Activated naive CD4-positive, alpha-beta T cell treated with anti-CD3 and anti-CD28 coated beads for 36 hours (primary cell): ENCODE results near the gene SPANXN2. TPM values are rescaled to one million over a fixed set of nuclear protein-coding genes. Genes with fewer than 3 reads are reported as not detected.
"Not testable (repeated sequence)": the region's sequence is repeated elsewhere in the genome, so short reads cannot be mapped to it uniquely, and the experiment has no call there.

ENCODE experiments used
- CTCF ChIA-PET: fragments of 350-600 bp; sonication (Branson Sonifier 250); formaldehyde crosslinking; loops from one replicate; lab custom pipeline; 2021; ENCODE audit warnings: antibody characterized with exemption; lab: Charles Lee
- DNase-seq: peaks from one replicate; pipeline ENCODE4 v3.0.0-alpha.2; 2020
- H3K27ac Mint-ChIP-seq: one replicate; pipeline ENCODE4 v1.8.0; 2021; ENCODE audit warnings: mild to moderate bottlenecking, mixed read lengths
- H3K27me3 Mint-ChIP-seq: one replicate; pipeline ENCODE4 v1.8.0; 2021; ENCODE audit warnings: low read depth, mixed read lengths
- H3K36me3 Mint-ChIP-seq: one replicate; pipeline ENCODE4 v1.8.0; 2021; ENCODE audit warnings: low read depth, mixed read lengths
- H3K4me1 Mint-ChIP-seq: one replicate; pipeline ENCODE4 v1.8.0; 2021; ENCODE audit warnings: low read depth, mixed read lengths
- H3K4me3 Mint-ChIP-seq: one replicate; pipeline ENCODE4 v1.8.0; 2021; ENCODE audit warnings: mild to moderate bottlenecking, moderate library complexity, mixed read lengths
- H3K9me3 Mint-ChIP-seq: one replicate; pipeline ENCODE4 v1.8.0; 2021; ENCODE audit warnings: mixed read lengths
- intact Hi-C: fragments of 100-400 bp; cut with micrococcal nuclease; formaldehyde crosslinking; loops from one replicate; pipeline ENCODE4 v1.15.1; 2023
- total RNA-seq, 2 experiments: library from RNA; stranded (reverse); gene quantifications; one replicate each; pipeline ENCODE4 v1.2.3, GENCODE V29; 2021

SPANXN2 gene
- total RNA-seq: not detected

- H3K27me3 Mint-ChIP-seq, H3K4me3 Mint-ChIP-seq, intact Hi-C loops, H3K36me3 Mint-ChIP-seq, H3K27ac Mint-ChIP-seq, H3K4me1 Mint-ChIP-seq, DNase-seq, H3K9me3 Mint-ChIP-seq, CTCF ChIA-PET: not testable (repeated sequence)
These were observed at the start of gene SPANXN2 for GRCh38 chrX:143720652-143721051. Gene SPANXN2 (minus strand): TSS chrX:143720752. CDS start chrX:143720668, 84 bp downstream.

- Mint-ChIP-seq H3K27me3 (no peaks in the 10 kb centered on the region), H3K9me3 (peaks cover 6% of the 10 kb centered on the region), H3K27ac (no peak overlapping the region), H3K4me3 (no peak overlapping the region), H3K36me3 (no peaks in the 10 kb centered on the region), H3K4me1 (no peaks in the 10 kb centered on the region)
- intact Hi-C loops: no loop called here
- DNase-seq: no peak
- CTCF ChIA-PET: no interaction called here
These were observed 48.4 kb upstream of the SPANXN2 start for GRCh38 chrX:143768976-143769375.

- H3K4me3 Mint-ChIP-seq, H3K36me3 Mint-ChIP-seq, CTCF ChIA-PET, H3K4me1 Mint-ChIP-seq, intact Hi-C loops, H3K27me3 Mint-ChIP-seq, DNase-seq, H3K27ac Mint-ChIP-seq, H3K9me3 Mint-ChIP-seq: not testable (repeated sequence)
These were observed 47.2 kb upstream of the SPANXN2 start for GRCh38 chrX:143767789-143768188.

- Mint-ChIP-seq H3K9me3 (peaks cover 1% of the 10 kb centered on the region), H3K36me3 (no peaks in the 10 kb centered on the region), H3K4me3 (no peak overlapping the region), H3K27me3 (no peaks in the 10 kb centered on the region), H3K27ac (no peak overlapping the region), H3K4me1 (no peaks in the 10 kb centered on the region)
- intact Hi-C loops: no loop called here
- CTCF ChIA-PET: no interaction called here
- no peak for DNase-seq
These were observed 37.3 kb upstream of the SPANXN2 start for GRCh38 chrX:143757887-143758286.

GRCh38 chrX:143757375-143757774, 36.8 kb upstream of the SPANXN2 start:
- CTCF ChIA-PET: no interaction called here
- no peak overlapping the region for H3K4me3 Mint-ChIP-seq

GRCh38 chrX:143754183-143754582, 33.6 kb upstream of the SPANXN2 start:
- DNase-seq: no peak
- Mint-ChIP-seq H3K36me3 (no peaks in the 10 kb centered on the region), H3K27ac (no peak overlapping the region), H3K9me3 (peaks cover 1% of the 10 kb centered on the region), H3K27me3 (no peaks in the 10 kb centered on the region), H3K4me3 (no peak overlapping the region), H3K4me1 (no peaks in the 10 kb centered on the region)
- intact Hi-C loops: no loop called here
- CTCF ChIA-PET: no interaction called here

More at GRCh38 chrX:143757375-143757774, 36.8 kb upstream of the SPANXN2 start:
- H3K27me3 Mint-ChIP-seq: no peaks in the 10 kb centered on the region
- intact Hi-C loops: no loop called here
- no peaks in the 10 kb centered on the region for H3K36me3 Mint-ChIP-seq
- H3K27ac Mint-ChIP-seq: no peak overlapping the region
- no peaks in the 10 kb centered on the region for H3K4me1 Mint-ChIP-seq
- DNase-seq: no peak
- H3K9me3 Mint-ChIP-seq: peaks cover 1% of the 10 kb centered on the region

- no peaks in the 10 kb centered on the region for H3K4me1 Mint-ChIP-seq
- intact Hi-C loops: no loop called here
- DNase-seq: no peak
- no peaks in the 10 kb centered on the region for H3K36me3 Mint-ChIP-seq
- no peak overlapping the region for H3K27ac Mint-ChIP-seq
- H3K9me3 Mint-ChIP-seq: no peaks in the 10 kb centered on the region
- H3K4me3 Mint-ChIP-seq: no peak overlapping the region
- CTCF ChIA-PET: no interaction called here
- H3K27me3 Mint-ChIP-seq: no peaks in the 10 kb centered on the region
These were observed 13.3 kb upstream of the SPANXN2 start for GRCh38 chrX:143733866-143734265.

GRCh38 chrX:143726296-143726695, 5.7 kb upstream of the SPANXN2 start:
- H3K4me3 Mint-ChIP-seq: no peak overlapping the region
- no peaks in the 10 kb centered on the region for H3K9me3 Mint-ChIP-seq
- no peaks in the 10 kb centered on the region for H3K4me1 Mint-ChIP-seq
- no peak for DNase-seq
- intact Hi-C loops: no loop called here
- no peak overlapping the region for H3K27ac Mint-ChIP-seq
- CTCF ChIA-PET: no interaction called here
- no peaks in the 10 kb centered on the region for H3K27me3 Mint-ChIP-seq
- no peaks in the 10 kb centered on the region for H3K36me3 Mint-ChIP-seq

- Mint-ChIP-seq H3K9me3 (peaks cover 21% of the 10 kb centered on the region), H3K36me3 (no peaks in the 10 kb centered on the region), H3K4me3 (no peak overlapping the region), H3K27ac (no peak overlapping the region), H3K27me3 (no peaks in the 10 kb centered on the region), H3K4me1 (no peaks in the 10 kb centered on the region)
- CTCF ChIA-PET: no interaction called here
- intact Hi-C loops: no loop called here
- DNase-seq: no peak
These were observed 19.1 kb downstream of the SPANXN2 start for GRCh38 chrX:143701460-143701859.

- no peaks in the 10 kb centered on the region for H3K27me3 Mint-ChIP-seq
- H3K9me3 Mint-ChIP-seq: peaks cover 3% of the 10 kb centered on the region
- H3K4me1 Mint-ChIP-seq: no peaks in the 10 kb centered on the region
- CTCF ChIA-PET: no interaction called here
- DNase-seq: no peak
- no peak overlapping the region for H3K4me3 Mint-ChIP-seq
- H3K27ac Mint-ChIP-seq: no peak overlapping the region
- no peaks in the 10 kb centered on the region for H3K36me3 Mint-ChIP-seq
- intact Hi-C loops: no loop called here
These were observed 25.7 kb downstream of the SPANXN2 start for GRCh38 chrX:143694885-143695284.

- DNase-seq: no peak
- Mint-ChIP-seq H3K27me3 (no peaks in the 10 kb centered on the region), H3K36me3 (no peaks in the 10 kb centered on the region), H3K4me1 (no peaks in the 10 kb centered on the region), H3K9me3 (peaks cover 3% of the 10 kb centered on the region), H3K27ac (no peak overlapping the region), H3K4me3 (no peak overlapping the region)
- CTCF ChIA-PET: no interaction called here
- intact Hi-C loops: no loop called here
These were observed 37.1 kb downstream of the SPANXN2 start for GRCh38 chrX:143683486-143683885.

- Mint-ChIP-seq H3K4me3 (no peak overlapping the region), H3K36me3 (no peaks in the 10 kb centered on the region), H3K27me3 (no peaks in the 10 kb centered on the region), H3K27ac (no peak overlapping the region), H3K4me1 (no peaks in the 10 kb centered on the region), H3K9me3 (peaks cover 2% of the 10 kb centered on the region)
- CTCF ChIA-PET: no interaction called here
- DNase-seq: no peak
- intact Hi-C loops: no loop called here
These were observed 45.6 kb downstream of the SPANXN2 start for GRCh38 chrX:143674926-143675325.

- no peak overlapping the region for H3K27ac Mint-ChIP-seq
- CTCF ChIA-PET: interaction anchor here (0.8 kb wide), 1 partner anchor 8 kb away, joined by 3 read pairs; no protein-coding TSS in a partner anchor
- DNase-seq: no peak
- no peaks in the 10 kb centered on the region for H3K27me3 Mint-ChIP-seq
- H3K4me1 Mint-ChIP-seq: no peaks in the 10 kb centered on the region
- H3K4me3 Mint-ChIP-seq: no peak overlapping the region
- intact Hi-C loops: no loop called here
- no peaks in the 10 kb centered on the region for H3K36me3 Mint-ChIP-seq
- H3K9me3 Mint-ChIP-seq: no peaks in the 10 kb centered on the region
These were observed 51.2 kb downstream of the SPANXN2 start for GRCh38 chrX:143669395-143669794.

GRCh38 chrX:143664302-143664701, 56.2 kb downstream of the SPANXN2 start:
- CTCF ChIA-PET: no interaction called here
- H3K4me3 Mint-ChIP-seq: no peak overlapping the region

More at GRCh38 chrX:143664302-143664701, 56.2 kb downstream of the SPANXN2 start:
- Mint-ChIP-seq H3K36me3 (no peaks in the 10 kb centered on the region), H3K27me3 (no peaks in the 10 kb centered on the region), H3K4me1 (no peaks in the 10 kb centered on the region), H3K27ac (no peak overlapping the region), H3K9me3 (no peaks in the 10 kb centered on the region)
- intact Hi-C loops: no loop called here
- DNase-seq: no peak
